Endodermal cell (in vitro differentiated cells): ENCODE measurements around the gene UBE2J1. TPM values are rescaled to one million over a fixed set of nuclear protein-coding genes. Genes with fewer than 3 reads are reported as not detected.

Experiments
- DNase-seq: peaks from one replicate; pipeline ENCODE4 v3.0.0-alpha.2; 2017
- H3K27ac ChIP-seq: 2 replicates; pipeline ENCODE4 v1.5.1; 2013; ENCODE audit warnings: mild to moderate bottlenecking, low read depth, low read length, moderate library complexity
- H3K27me3 ChIP-seq: 2 replicates; pipeline ENCODE4 v1.6.1; 2013; ENCODE audit warnings: mild to moderate bottlenecking, low read length, moderate library complexity; ENCODE audit not compliant: insufficient read depth, control insufficient read depth, poor library complexity, severe bottlenecking
- H3K36me3 ChIP-seq: 2 replicates; pipeline ENCODE4 v1.7.0; 2013; ENCODE audit warnings: mild to moderate bottlenecking, low read length, moderate library complexity; ENCODE audit not compliant: control insufficient read depth, insufficient read depth
- H3K4me1 ChIP-seq: one replicate; pipeline ENCODE4 v1.7.0; 2013; ENCODE audit warnings: low read length; ENCODE audit not compliant: control insufficient read depth, insufficient read depth
- H3K4me3 ChIP-seq: 2 replicates; pipeline ENCODE4 v1.5.1; 2013; ENCODE audit warnings: mild to moderate bottlenecking, low read length, moderate library complexity
- H3K9ac ChIP-seq: 2 replicates; pipeline ENCODE4 v1.6.1; 2013; ENCODE audit warnings: mild to moderate bottlenecking, low read length, moderate library complexity; ENCODE audit not compliant: poor library complexity, severe bottlenecking; ENCODE audit errors: extremely low read depth
- H3K9me3 ChIP-seq: 2 replicates; pipeline ENCODE4 v1.6.1; 2013; ENCODE audit warnings: mild to moderate bottlenecking, low read length, moderate library complexity; ENCODE audit not compliant: control insufficient read depth
- H3K27ac Mint-ChIP-seq: 2 replicates; pipeline ENCODE4 v1.8.0; 2020; ENCODE audit warnings: mixed read lengths
- H3K27me3 Mint-ChIP-seq: 2 replicates; pipeline ENCODE4 v1.8.0; 2021; ENCODE audit warnings: mild to moderate bottlenecking, mixed read lengths; ENCODE audit not compliant: insufficient read depth
- H3K36me3 Mint-ChIP-seq: 2 replicates; pipeline ENCODE4 v1.8.0; 2020; ENCODE audit warnings: low read depth, mixed read lengths
- H3K4me1 Mint-ChIP-seq: 2 replicates; pipeline ENCODE4 v1.8.0; 2020; ENCODE audit warnings: mixed read lengths
- H3K4me3 Mint-ChIP-seq: 2 replicates; pipeline ENCODE4 v1.8.0; 2020; ENCODE audit warnings: mild to moderate bottlenecking, moderate library complexity, mixed read lengths
- H3K9me3 Mint-ChIP-seq: 2 replicates; pipeline ENCODE4 v1.8.0; 2020; ENCODE audit warnings: mild to moderate bottlenecking, mixed read lengths
- WGBS, 2 experiments: methylation state at CpG; one replicate each; pipeline versions ENCODE4 v1.1.5 to v1.1.7; 2013; ENCODE audit warnings: missing lambda C conversion rate in 2 of 2, mixed read lengths in 1 of 2; ENCODE audit not compliant: insufficient coverage in 1 of 2, insufficient read length in 1 of 2; 5-methylcytosine and 5-hydroxymethylcytosine counted together
- total RNA-seq, 2 donors: library from RNA; stranded (reverse); fragmentation: NEBNext Ultra II Directional in 1 of 2; extraction: Animal tissue kit (Norgen Biotek cat#: 25700) in 1 of 2; gene quantifications; 2 replicates in 1 of 2; 3 replicates in 1 of 2; pipeline ENCODE4 v1.2.1, GENCODE V29; 2021
- TF ChIP-seq, protein P1 (sequence below): fragments of 200-600 bp; sonication (generic); conservative IDR thresholded peaks from 2 replicates; pipeline ENCODE4 v1.5.0; 2021; ENCODE audit warnings: antibody characterized with exemption, mild to moderate bottlenecking

UBE2J1 gene
- total RNA-seq, 2 donors from 2014 or later, result 20.1 to 21.9 TPM

DNA sequence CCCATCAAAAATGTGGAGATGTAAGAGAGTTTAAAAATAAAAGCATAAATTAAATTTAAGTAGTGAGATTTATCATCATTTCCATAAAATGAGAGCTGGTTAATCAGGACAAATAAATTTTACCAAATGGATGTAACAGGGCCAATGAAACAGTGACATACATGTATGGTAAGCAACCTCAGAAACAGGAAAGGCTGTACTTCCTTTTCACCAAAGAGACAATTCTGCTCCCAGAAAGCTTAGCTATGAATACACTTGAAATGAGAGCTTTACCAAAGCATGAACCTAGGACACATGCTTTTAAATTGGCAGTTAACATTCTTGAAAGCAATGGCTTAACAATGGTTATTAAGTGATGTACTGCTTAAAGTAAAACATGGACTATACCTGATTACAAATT lies 12.1 kb upstream of the UBE2J1 start:
- Histone ChIP-seq H3K4me3 (no peak overlapping the region), H3K9me3 (no peaks in the 10 kb centered on the region), H3K27ac (no peak overlapping the region), H3K36me3 (no peaks in the 10 kb centered on the region), H3K9ac (no peak overlapping the region), H3K4me1 (peaks cover 4% of the 10 kb centered on the region), H3K27me3 (no peaks in the 10 kb centered on the region)
- Mint-ChIP-seq H3K36me3 (no peaks in the 10 kb centered on the region), H3K27me3 (peaks cover 14% of the 10 kb centered on the region), H3K9me3 (no peaks in the 10 kb centered on the region), H3K4me1 (peaks cover 1% of the 10 kb centered on the region), H3K4me3 (no peak overlapping the region), H3K27ac (no peak overlapping the region)
- TF ChIP-seq, protein P1, sequence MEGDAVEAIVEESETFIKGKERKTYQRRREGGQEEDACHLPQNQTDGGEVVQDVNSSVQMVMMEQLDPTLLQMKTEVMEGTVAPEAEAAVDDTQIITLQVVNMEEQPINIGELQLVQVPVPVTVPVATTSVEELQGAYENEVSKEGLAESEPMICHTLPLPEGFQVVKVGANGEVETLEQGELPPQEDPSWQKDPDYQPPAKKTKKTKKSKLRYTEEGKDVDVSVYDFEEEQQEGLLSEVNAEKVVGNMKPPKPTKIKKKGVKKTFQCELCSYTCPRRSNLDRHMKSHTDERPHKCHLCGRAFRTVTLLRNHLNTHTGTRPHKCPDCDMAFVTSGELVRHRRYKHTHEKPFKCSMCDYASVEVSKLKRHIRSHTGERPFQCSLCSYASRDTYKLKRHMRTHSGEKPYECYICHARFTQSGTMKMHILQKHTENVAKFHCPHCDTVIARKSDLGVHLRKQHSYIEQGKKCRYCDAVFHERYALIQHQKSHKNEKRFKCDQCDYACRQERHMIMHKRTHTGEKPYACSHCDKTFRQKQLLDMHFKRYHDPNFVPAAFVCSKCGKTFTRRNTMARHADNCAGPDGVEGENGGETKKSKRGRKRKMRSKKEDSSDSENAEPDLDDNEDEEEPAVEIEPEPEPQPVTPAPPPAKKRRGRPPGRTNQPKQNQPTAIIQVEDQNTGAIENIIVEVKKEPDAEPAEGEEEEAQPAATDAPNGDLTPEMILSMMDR, result no peak
- no peak for DNase-seq

DNA sequence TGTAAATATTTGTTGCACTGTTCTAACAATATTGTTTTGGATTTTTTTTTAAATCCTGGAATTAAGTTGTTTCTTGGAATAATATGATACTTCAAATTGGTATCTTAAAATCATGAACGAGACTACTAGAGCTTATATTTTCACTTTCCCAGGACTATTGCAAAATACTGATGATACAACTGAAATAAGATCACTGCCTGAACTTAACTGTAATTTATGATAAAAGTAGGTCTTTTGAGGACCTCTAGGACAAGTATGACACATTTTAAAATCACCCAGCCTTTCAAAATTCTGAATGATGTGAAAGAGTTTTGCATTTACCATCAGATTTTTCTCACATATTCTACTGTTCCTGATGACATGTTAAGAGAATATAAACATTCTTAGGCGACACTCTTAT lies 8.6 kb upstream of the UBE2J1 start:
- 92 to 100% methylated on average over 1 to 2 of the region's 2 CpGs for WGBS, 2 experiments
- H3K4me3 Mint-ChIP-seq, result no peak overlapping the region
- H3K27ac Mint-ChIP-seq, result no peak overlapping the region
- peaks cover 5% of the 10 kb centered on the region for H3K27me3 ChIP-seq
- H3K27me3 Mint-ChIP-seq, result peaks cover 35% of the 10 kb centered on the region
- DNase-seq, result no peak
- no peaks in the 10 kb centered on the region for H3K9me3 Mint-ChIP-seq
- no peak overlapping the region for H3K27ac ChIP-seq
- H3K36me3 Mint-ChIP-seq, result no peaks in the 10 kb centered on the region
- H3K9me3 ChIP-seq, result no peaks in the 10 kb centered on the region
- H3K4me1 Mint-ChIP-seq, result peaks cover 7% of the 10 kb centered on the region
- H3K9ac ChIP-seq, result no peak overlapping the region
- TF ChIP-seq, protein P1, result no peak
- H3K4me3 ChIP-seq, result no peak overlapping the region
- H3K36me3 ChIP-seq, result no peaks in the 10 kb centered on the region
- peaks cover 4% of the 10 kb centered on the region for H3K4me1 ChIP-seq

DNA sequence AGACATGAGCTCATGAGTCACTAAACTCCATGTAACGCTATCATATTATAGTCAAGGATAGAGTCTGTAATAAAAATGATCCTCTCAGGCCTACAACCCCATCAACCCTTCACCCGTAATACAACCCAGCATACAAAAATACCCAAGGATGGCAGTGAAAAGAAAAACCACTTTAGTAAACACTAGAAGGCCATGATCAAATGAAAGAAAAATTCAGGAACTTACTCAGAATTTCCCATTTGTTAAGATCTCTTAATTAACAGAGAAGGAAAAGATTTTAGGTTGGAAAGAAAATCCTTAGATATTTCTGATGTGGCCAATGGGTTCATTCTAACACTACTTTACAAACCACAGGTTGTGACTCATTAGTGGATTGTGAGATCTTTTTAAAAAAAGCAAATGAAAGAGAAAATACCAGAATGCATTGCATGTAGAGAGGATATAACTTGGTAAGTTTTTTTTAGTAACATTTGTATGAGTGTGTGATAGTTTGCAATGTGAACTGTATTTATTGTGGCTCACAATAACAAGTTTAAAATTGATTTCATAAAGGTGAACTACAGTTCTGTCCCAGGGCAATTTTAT lies 8.0 kb upstream of the UBE2J1 start:
- Mint-ChIP-seq H3K27me3 (peaks cover 35% of the 10 kb centered on the region), H3K9me3 (no peaks in the 10 kb centered on the region), H3K27ac (no peak overlapping the region), H3K4me1 (peaks cover 7% of the 10 kb centered on the region), H3K4me3 (no peak overlapping the region), H3K36me3 (no peaks in the 10 kb centered on the region)
- Histone ChIP-seq H3K27me3 (peaks cover 5% of the 10 kb centered on the region), H3K9ac (no peak overlapping the region), H3K4me1 (peaks cover 4% of the 10 kb centered on the region), H3K9me3 (no peaks in the 10 kb centered on the region), H3K27ac (no peak overlapping the region), H3K4me3 (no peak overlapping the region), H3K36me3 (no peaks in the 10 kb centered on the region)
- TF ChIP-seq, protein P1, result no peak
- DNase-seq, result no peak
- 100% methylated on average over 2 of the region's 2 CpGs; no CpG with 5 or more reads in 1 of the 2 experiments for WGBS, 2 experiments
